OCI-LY7 (cell line): ENCODE data around the gene NEK9.

Source experiments
- EZH2phosphoT487 ChIP-seq: fragments of 200-600 bp; sonication (generic); IDR thresholded peaks from 2 replicates; pipeline ENCODE4 v1.6.1; 2018; ENCODE audit warnings: low read depth, borderline replicate concordance, mild to moderate bottlenecking, mixed run types, antibody characterized with exemption, low read length, moderate library complexity, mixed read lengths
- TF ChIP-seq, protein P1 (sequence below): fragments of 200-600 bp; sonication (generic); conservative IDR thresholded peaks from 2 replicates; pipeline ENCODE4 v1.5.1; 2014; ENCODE audit warnings: mild to moderate bottlenecking, antibody characterized with exemption, low read length, moderate library complexity, mixed read lengths

DNA sequence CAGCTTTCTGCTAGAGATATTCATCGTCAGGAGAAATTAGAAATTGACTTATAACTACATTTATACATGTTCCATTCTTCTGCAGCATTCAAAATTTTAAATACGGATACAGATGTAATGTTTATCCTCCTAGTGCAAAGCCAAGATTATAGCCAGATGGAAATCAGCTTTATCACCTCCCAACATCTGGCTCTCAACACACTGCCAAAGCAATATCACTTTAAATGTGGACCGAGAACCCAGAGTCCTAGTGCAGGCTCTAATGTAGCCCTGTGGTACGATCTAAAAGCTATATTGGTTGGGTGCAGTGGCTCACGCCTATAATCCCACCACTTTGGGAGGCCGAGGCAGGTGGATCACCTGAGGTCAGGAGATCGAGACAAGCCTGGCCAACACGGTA lies 82.1 kb downstream of the NEK9 start:
- TF ChIP-seq, protein P1, sequence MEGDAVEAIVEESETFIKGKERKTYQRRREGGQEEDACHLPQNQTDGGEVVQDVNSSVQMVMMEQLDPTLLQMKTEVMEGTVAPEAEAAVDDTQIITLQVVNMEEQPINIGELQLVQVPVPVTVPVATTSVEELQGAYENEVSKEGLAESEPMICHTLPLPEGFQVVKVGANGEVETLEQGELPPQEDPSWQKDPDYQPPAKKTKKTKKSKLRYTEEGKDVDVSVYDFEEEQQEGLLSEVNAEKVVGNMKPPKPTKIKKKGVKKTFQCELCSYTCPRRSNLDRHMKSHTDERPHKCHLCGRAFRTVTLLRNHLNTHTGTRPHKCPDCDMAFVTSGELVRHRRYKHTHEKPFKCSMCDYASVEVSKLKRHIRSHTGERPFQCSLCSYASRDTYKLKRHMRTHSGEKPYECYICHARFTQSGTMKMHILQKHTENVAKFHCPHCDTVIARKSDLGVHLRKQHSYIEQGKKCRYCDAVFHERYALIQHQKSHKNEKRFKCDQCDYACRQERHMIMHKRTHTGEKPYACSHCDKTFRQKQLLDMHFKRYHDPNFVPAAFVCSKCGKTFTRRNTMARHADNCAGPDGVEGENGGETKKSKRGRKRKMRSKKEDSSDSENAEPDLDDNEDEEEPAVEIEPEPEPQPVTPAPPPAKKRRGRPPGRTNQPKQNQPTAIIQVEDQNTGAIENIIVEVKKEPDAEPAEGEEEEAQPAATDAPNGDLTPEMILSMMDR: no peak
- TF ChIP-seq EZH2phosphoT487: no peak
